ENCODE data around the gene SLC16A8.
"Not testable (repeated sequence)": the region's sequence is repeated elsewhere in the genome, so short reads cannot be mapped to it uniquely, and the experiment has no call there.

SLC16A8 gene

GRCh38 chr22:38083931-38084631, at the start of gene SLC16A8:
Gene SLC16A8 (minus strand): TSS chr22:38084184. CDS start chr22:38082873, 1,311 bp downstream.
- no peak for DNase-seq

GRCh38 chr22:38133331-38133730, 49.3 kb upstream of the SLC16A8 start:
- no peak for DNase-seq

- DNase-seq, result no peak
Observed at GRCh38 chr22:38132794-38133193, 48.8 kb upstream of the SLC16A8 start.

- no peak for DNase-seq
Observed at GRCh38 chr22:38132136-38132535, 48.2 kb upstream of the SLC16A8 start.

- no peak for DNase-seq
Observed at GRCh38 chr22:38131399-38131798, 47.4 kb upstream of the SLC16A8 start.

GRCh38 chr22:38129856-38130255, 45.9 kb upstream of the SLC16A8 start:
- DNase-seq, result no peak

- DNase-seq, result no peak
Observed at GRCh38 chr22:38129021-38129420, 45.0 kb upstream of the SLC16A8 start.

- DNase-seq, result no peak
Observed at GRCh38 chr22:38127869-38128268, 43.9 kb upstream of the SLC16A8 start.

GRCh38 chr22:38126928-38127668, 43.1 kb upstream of the SLC16A8 start:
- DNase-seq, result no peak

GRCh38 chr22:38125751-38126201, 41.8 kb upstream of the SLC16A8 start:
- no peak for DNase-seq

- no peak for DNase-seq
Observed at GRCh38 chr22:38125038-38125610, 41.1 kb upstream of the SLC16A8 start.

- no peak for DNase-seq
Observed at GRCh38 chr22:38124236-38124974, 40.4 kb upstream of the SLC16A8 start.

GRCh38 chr22:38122616-38123015, 38.6 kb upstream of the SLC16A8 start:
- no peak for DNase-seq

- no peak for DNase-seq
Observed at GRCh38 chr22:38120359-38121110, 36.6 kb upstream of the SLC16A8 start.

- DNase-seq, result not testable (repeated sequence)
Observed at GRCh38 chr22:38118747-38119146, 34.8 kb upstream of the SLC16A8 start.

GRCh38 chr22:38118182-38118581, 34.2 kb upstream of the SLC16A8 start:
- DNase-seq, result no peak

GRCh38 chr22:38117556-38117955, 33.6 kb upstream of the SLC16A8 start:
- DNase-seq, result not testable (repeated sequence)

- no peak for DNase-seq
Observed at GRCh38 chr22:38115423-38116205, 31.6 kb upstream of the SLC16A8 start.

- DNase-seq, result peak; percentile 77
Observed at GRCh38 chr22:38114484-38115398, 30.8 kb upstream of the SLC16A8 start.

- DNase-seq, result no peak
Observed at GRCh38 chr22:38112381-38112780, 28.4 kb upstream of the SLC16A8 start.
